NT2/D1 (cell line): Measurements from ENCODE around the gene GGNBP2.

Experiments used
- SUZ12 ChIP-seq: IDR thresholded peaks from 2 replicates; pipeline ENCODE4 v1.6.1; 2011; ENCODE audit not compliant: insufficient read length, insufficient read depth; ENCODE audit errors: extremely low read depth
- ZNF274 ChIP-seq: IDR thresholded peaks from 2 replicates; pipeline ENCODE4 v1.6.1; 2011; ENCODE audit warnings: mild to moderate bottlenecking, low read depth, low read length

DNA sequence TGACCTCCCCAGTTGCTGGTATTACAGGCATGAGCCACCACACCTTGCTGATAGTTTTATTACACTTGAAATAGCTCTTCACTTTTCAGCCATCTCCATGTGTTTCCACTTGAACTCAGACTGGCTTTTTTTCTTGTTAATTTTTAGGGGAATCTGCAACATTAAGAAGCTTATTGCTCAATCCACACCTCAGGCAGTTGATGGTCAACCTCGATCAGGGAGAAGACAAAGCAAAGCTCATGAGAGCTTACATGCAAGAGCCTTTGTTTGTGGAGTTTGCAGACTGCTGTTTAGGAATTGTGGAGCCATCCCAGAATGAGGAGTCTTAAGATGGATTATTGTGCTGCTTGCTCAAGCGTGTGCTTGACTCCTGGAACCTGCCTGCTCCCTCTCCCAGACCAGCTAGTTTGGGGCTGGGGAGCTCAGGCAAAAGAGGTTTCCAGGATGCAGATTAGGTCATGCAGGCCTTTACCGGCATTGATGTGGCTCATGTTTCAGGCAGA lies 49.6 kb upstream of the GGNBP2 start:
- TF ChIP-seq ZNF274 (no peak), SUZ12 (no peak)
